Measurements from ENCODE around the gene NME7.
"Not testable (repeated sequence)": the region's sequence is repeated elsewhere in the genome, so short reads cannot be mapped to it uniquely, and the experiment has no call there.

The NME7 gene

DNA sequence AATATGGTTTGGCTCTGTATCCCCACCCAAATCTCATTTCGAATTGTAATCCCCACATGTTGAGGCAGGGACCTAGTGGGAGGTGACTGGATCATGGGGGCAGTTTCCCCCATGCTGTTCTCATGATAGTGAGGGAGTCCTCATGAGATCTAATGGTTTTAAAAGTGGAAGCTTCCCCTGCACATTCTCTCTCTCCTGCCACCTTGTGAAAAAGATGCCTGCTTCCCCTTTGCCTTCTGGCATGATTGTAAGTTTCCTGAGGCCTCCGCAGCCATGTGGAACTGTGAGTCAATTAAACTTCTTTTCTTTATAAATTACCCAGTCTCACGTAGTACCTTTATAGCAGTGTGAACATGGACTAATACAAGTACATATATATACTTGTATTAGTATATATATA is 25.5 kb downstream of the NME7 start:
- DNase-seq: not testable (repeated sequence)

- peak; percentile 11 for DNase-seq
These were observed 26.7 kb downstream of the NME7 start for GRCh38 chr1:169340882-169341281.

GRCh38 chr1:169339773-169340172 is 27.8 kb downstream of the NME7 start:
- no peak for DNase-seq

DNA sequence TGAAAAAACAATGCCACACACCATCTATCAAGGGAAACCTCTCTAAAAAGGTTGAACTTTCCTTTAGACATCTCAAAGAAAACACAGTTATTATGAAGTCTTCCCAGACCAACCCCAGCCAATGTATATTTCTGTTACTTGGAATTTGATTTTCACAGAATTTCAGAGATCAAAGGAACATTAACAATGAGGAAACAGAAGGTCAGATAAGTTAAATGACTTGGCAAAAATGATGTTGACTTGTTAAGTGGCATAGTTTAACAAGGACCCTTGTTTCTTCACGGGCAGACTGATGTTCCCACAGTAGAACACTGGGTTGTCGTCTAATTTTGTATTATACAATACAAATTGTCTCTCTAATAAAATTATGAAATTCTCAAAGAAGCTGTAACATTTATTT is 29.0 kb downstream of the NME7 start:
- DNase-seq: no peak

- not testable (repeated sequence) for DNase-seq
These were observed 30.5 kb downstream of the NME7 start for GRCh38 chr1:169336947-169337715.

- DNase-seq: not testable (repeated sequence)
These were observed 32.9 kb downstream of the NME7 start for GRCh38 chr1:169334727-169335126.

- DNase-seq: no peak
These were observed 36.7 kb downstream of the NME7 start for GRCh38 chr1:169330927-169331326.

GRCh38 chr1:169329383-169329782 is 38.2 kb downstream of the NME7 start:
- no peak for DNase-seq

GRCh38 chr1:169327875-169328274 is 39.7 kb downstream of the NME7 start:
- DNase-seq: no peak

DNA sequence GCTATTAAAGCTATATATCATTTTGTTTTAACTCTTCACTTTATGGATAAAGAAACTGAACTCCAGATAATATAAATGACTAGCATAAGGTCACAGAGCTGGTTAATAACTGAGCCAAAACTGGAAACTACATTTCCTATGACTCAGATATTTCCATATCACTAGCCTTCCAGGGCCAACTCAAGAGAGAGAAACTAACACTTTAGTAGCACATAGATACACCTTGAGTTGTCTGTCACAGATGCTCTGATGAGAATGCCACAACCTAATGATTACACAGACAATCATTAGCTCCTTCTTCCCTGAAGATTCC is 40.7 kb downstream of the NME7 start:
- no peak for DNase-seq

- no peak for DNase-seq
These were observed 41.2 kb downstream of the NME7 start for GRCh38 chr1:169326261-169326955.

GRCh38 chr1:169325117-169325516 is 42.5 kb downstream of the NME7 start:
- DNase-seq: no peak

GRCh38 chr1:169322138-169322537 is 45.5 kb downstream of the NME7 start:
- no peak for DNase-seq

DNA sequence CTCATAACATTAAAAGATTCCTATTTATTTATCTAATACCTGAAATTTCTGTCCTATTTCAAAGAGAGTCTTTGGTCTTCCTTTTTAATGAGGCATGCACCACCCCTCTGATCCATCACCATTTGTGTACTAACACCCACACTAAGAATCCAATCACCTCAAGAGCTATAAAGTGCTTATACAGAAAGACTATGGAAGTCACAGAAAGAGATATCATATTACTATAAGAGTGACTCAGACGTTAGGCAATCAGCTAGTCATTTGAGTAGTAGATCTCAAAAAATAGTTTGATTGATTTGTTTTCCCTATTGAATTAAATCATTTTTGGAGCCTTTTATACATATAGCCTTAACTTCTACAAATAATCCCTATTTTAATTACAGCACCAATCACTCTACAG is 46.1 kb downstream of the NME7 start:
- peak; percentile 40 for DNase-seq

GRCh38 chr1:169318536-169319244 is 48.9 kb downstream of the NME7 start:
- DNase-seq: peak; percentile 65

- DNase-seq: no peak
These were observed 51.0 kb downstream of the NME7 start for GRCh38 chr1:169316556-169316955.

GRCh38 chr1:169312084-169312954 is 55.3 kb downstream of the NME7 start:
- DNase-seq: peak; percentile 95

- DNase-seq: no peak
These were observed 58.1 kb downstream of the NME7 start for GRCh38 chr1:169309178-169310166.

DNA sequence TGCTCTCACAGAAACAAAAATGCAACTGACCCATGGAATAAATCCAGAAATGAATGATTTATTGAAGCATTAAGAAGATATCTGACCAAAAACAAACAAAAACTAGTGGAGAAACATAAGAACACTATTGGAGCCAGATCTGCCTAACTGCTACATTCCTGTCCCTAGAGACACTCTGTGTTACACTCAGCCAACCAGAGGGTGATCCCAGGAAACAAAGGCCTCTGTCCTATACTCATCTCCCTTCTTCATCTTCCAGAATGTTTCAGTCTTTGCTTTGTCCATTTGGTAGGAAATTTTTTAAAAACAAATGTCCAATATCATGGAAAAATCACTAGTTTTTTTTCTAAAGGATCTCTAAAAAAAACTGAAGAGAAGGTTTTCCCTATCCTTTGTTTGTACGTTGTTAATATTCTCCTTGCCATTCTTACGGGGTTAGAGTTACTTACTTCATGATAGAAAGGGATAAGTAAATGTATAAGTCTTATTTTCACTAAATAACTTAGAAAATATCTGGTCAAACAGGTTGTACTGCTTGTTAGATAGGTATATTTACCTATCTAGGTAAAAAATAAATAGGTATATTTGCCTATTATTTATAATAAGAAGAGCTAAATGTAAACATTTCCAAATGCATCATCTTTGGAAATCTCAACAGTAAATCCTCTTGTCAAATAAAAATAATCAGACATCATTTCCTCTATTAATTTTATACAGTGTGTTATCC is 59.1 kb downstream of the NME7 start:
- peak; percentile 14 for DNase-seq

GRCh38 chr1:169307176-169307575 is 60.4 kb downstream of the NME7 start:
- no peak for DNase-seq

DNA sequence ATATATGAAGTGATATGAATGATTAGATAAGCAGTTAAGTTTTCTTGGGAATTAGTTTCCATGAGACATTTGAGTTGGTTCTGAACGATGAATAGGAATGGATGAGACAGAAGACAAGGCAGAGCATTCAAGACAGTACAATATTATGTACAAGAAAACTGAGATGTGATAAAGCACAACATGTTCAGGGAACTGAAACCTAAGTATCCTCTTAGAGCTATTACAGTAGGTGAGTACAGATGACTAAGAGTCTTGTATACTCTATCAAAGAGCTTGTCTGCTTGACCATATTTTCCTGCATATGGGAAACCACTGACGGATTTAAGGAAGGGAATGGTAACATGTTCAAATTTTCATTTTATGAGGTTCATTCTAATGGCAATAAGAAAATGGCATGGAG is 61.6 kb downstream of the NME7 start:
- DNase-seq: no peak

Data from fibroblast of skin of scalp (primary cell).